ENCODE data around the gene APOL6.
"Not testable (repeated sequence)": the region's sequence is repeated elsewhere in the genome, so short reads cannot be mapped to it uniquely, and the experiment has no call there.

Gene APOL6

GRCh38 chr22:35617137-35617755 is 31.0 kb upstream of the APOL6 start, which contains the start of gene MB:
Gene MB, minus strand, starts transcription at chr22:35617329. Its CDS starts 72 bp downstream, at chr22:35617257.
- DNase-seq (ENCODE audit: low read depth in 1 of 2, low spot score in 1 of 2): no peak

- no peak for DNase-seq (ENCODE audit: low read depth in 1 of 2, low spot score in 1 of 2)
Measured at GRCh38 chr22:35618427-35619223, 29.6 kb upstream of the APOL6 start.

DNA sequence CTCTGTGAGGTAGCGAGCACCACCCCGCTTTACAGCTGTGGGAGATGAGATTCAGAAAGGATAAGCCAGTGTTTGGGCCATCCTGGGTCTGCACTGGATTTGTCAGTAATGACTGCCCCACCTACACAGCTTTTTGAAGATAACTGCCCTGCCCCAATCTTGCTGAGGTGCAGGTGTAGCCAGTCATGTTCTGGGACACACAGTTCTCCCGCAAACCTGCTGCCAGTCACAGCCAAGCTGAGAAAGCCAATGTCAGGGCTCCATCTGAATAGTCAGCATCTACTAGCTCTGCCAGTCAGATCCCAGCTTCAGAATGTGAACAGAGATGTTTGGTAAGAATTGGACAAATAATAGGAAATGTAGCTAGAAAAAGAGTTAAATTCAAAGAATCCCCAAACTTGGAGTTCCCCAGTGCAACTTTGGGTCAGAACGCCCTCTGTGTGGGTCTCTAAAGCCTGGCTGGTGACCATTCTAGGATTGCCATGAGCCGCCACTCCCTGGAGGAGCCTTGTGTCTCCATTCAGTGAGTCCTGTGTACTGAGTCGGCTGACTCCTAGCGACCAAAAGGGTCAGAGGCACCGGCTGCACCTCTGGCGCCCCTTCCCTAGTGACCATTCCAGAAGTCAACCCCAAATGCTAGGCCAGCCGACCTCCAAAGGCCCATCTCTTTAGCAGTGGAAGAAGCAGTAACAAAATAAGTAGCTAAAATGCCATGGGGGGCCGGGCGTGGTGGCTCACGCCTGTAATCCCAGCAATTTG is 28.7 kb upstream of the APOL6 start:
- no peak for DNase-seq (ENCODE audit: low read depth in 1 of 2, low spot score in 1 of 2)

DNA sequence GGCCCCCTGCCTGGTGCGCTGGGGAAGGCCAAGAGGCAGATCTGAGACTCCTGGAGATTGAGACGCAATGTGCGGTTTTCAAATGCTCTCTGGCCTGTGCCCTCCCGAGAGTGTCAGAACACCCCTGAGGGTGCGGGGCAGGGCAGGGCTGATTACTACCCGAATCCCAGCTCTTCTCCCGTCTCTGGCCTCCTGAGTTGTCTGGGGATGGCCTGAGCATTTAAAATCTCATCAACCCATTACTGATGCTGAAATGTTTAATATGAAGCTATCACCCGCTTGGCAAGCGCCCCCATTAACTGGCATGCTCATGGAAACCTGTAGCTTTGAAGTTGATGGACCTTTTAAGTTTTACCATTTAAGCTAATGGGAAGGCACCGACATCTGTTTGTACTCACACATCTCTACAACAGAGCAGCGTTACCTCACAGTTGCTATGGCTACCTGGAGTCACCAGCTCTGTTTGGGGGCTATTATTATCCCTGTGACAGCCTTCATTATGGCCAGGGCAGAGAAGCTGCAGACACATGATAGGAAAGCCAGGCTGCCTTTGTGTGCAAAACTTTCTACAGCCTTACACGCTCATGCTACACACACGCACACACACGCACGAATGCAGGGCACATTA is 27.5 kb upstream of the APOL6 start:
- DNase-seq (ENCODE audit: low read depth in 1 of 2, low spot score in 1 of 2): no peak

DNA sequence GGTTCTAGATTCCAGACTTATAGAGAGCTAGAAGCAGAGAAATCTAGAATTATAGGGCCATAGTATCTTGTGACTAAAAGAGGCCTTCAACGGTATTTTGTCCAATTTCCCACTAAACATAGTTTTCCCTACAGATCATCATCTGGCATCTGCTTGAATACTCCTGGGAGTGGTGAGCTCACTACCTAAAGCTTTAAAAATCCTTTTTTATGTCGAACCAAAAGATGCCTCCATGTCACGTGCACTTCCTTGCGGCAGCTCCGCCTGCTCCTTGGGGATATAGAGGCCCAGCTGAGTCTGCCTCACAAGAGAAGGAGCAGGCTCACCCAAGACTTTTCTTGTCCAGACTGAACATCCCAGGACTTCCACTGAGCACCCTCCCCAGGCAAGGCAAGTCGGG is 26.8 kb upstream of the APOL6 start:
- no peak for DNase-seq (ENCODE audit: low read depth in 1 of 2, low spot score in 1 of 2)

DNA sequence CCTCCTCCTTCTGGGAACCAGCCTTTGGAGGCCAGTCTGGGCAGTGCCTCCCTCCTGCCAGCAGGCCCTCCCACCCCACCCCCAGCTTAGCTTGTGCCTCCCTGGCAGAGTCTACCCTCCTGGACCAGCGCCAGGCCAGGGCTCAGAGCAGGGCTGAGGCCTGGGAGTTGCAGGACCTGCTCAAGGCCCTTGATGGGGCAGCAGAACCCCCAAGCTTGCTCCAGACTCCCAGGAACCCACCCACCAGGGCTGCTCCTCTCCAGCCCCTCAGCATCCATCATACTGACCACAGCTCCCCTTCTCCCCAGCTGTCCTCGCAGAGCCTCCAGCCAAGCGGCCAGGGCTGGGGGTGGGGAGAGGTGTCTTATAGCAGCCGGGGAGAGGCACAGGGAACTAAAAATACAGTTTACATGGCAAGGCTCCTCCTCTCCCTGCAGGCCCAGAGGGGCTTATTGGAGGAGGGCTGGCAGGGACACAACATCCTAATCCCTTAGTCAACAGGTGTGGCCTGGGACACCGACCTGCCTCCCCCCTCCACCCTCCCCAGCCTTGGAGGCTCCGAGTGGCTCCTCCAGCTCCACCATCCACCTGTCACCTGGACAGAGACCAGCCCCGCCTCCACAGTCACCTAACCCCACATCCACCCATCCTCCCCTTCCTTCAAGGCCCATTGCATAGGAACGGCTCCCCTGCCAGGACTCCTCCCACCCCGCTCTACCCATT is 25.9 kb upstream of the APOL6 start:
- no peak for DNase-seq (ENCODE audit: low read depth in 1 of 2, low spot score in 1 of 2)

GRCh38 chr22:35623885-35624284 is 24.4 kb upstream of the APOL6 start:
- not testable (repeated sequence) for DNase-seq (ENCODE audit: low read depth in 1 of 2, low spot score in 1 of 2)

DNA sequence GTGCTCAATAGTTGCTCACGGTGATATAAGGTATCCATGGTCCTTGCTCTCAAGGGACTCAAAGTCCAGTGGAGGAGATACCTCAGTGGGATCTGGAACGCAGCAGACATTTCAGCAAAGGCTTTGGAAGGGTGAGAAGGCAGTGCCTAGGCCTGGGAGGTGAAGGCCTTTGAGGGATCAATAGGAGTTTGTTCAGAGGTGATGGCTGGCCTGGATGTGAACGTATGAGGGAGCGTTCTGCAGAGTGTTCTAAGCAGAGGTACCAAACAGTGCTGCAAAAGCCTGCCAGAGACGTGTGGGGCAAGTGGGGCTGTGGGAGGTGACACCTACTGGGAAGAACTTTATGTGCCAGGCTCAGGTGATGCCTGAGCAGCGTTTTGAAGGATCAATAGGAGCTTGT is 23.7 kb upstream of the APOL6 start:
- DNase-seq (ENCODE audit: low read depth in 1 of 2, low spot score in 1 of 2): no peak

DNA sequence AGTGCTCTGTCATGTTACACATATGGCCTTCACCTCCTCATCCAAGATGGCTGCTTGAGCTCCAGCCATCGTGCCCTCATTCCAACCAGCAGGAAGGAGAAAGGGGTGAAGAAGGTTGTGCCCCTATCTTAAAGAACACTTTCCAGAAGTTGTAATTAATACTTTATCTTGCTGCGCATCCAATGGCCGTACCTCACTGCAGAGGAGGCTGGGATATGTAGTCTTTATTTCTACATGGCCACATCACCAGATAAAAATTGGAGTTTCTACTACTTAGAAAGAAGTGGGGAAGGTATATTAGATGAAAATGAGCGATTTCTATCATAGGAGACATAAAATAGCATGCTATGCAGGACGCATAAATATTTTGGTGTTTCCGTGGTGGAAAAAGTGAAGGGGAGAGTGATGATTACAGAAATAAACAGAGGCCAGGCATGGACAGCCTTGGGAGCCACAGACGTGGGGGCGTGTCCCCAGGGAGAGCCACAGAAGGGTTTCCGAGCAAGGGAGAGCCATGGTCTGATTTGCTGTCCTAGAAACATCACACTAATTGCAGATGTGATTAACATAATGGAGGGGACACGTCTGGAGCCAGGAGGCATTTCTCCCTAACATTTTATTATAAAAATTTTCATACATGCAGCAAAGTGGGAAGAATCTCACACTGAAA is 22.3 kb upstream of the APOL6 start:
- no peak for DNase-seq (ENCODE audit: low read depth in 1 of 2, low spot score in 1 of 2)

DNA sequence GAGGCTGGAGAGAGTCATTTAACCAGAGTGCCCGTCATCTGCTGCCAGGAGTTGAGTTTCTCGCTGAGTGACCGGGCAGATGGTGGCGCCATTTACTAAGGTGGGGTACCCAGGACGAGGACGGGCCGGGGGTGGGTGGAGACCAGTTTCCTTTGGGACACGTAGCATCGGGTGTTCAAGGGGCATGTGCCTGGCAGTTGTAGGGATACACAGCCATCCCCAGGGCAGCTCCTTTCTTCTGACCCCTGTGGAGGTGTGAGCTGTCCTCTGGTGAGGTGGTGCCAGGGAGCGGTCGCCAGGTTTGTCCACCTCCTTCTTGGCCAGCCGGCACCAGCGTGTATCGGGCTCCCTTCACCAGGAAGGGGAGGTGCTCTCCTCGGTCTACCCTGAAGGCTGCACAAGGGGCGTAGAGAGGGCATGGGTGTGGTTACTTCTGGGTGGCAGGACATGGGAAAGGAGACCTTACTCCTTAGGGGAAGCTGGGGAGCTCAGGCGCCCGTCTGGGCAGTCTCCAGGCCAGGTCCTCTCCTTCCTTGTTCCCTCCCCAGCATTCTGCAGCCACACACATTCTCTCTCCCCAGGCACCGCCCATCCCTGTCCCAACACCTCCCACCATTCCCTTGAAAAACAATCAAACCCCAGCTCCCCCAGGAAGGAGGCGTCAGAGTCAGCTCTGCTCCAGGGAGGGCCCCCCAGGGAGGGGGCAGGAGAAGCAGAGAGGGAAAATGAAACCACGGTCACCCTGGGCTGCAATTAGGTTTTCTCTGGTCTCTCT is 20.8 kb upstream of the APOL6 start:
- DNase-seq (ENCODE audit: low read depth in 1 of 2, low spot score in 1 of 2): no peak

DNA sequence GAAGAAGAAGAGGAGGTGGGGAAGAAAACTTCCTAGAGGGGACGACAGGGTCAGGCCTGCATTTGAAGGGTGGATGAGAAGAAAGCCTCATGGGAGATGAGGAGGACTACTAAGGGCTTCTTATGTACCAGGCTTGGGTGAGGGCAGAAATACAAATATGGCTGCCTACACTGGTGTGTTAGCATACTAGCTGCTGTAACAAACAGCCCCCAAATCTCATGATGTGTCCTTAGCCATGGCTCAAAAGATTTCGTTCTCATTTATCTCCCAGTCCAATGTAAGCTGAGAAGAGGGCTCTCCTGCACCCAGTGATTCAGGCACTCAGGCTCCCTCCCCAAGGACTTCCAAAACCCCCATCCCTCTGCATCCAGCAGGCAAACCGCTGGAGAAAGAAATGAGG is 19.5 kb upstream of the APOL6 start:
- DNase-seq (ENCODE audit: low read depth in 1 of 2, low spot score in 1 of 2): no peak

- no peak for DNase-seq (ENCODE audit: low read depth in 1 of 2, low spot score in 1 of 2)
Measured at GRCh38 chr22:35629406-35630216, 18.6 kb upstream of the APOL6 start.

DNA sequence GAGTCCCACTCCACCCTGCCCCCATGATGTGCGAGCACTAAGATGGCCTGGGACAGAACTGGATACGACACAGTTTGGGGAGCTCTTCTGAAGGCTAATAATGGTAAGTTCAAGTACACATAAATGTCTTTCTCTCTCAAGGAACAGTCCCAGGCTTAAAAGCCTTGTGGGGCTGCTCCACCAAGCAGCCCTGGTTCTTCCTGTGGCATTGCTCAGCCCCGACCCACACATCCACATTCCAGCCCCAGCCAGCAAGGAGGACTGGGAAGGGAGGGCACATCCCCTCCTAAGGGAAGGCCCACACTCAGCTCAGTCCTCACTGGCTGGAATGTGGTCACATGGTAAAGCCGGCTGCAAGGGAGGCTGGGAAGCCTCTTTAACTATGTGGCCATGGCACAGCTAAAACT is 17.9 kb upstream of the APOL6 start:
- DNase-seq (ENCODE audit: low read depth in 1 of 2, low spot score in 1 of 2): no peak

GRCh38 chr22:35630891-35631290 is 17.4 kb upstream of the APOL6 start:
- DNase-seq (ENCODE audit: low read depth in 1 of 2, low spot score in 1 of 2): no peak

GRCh38 chr22:35631597-35631996 is 16.6 kb upstream of the APOL6 start:
- no peak for DNase-seq (ENCODE audit: low read depth in 1 of 2, low spot score in 1 of 2)

DNA sequence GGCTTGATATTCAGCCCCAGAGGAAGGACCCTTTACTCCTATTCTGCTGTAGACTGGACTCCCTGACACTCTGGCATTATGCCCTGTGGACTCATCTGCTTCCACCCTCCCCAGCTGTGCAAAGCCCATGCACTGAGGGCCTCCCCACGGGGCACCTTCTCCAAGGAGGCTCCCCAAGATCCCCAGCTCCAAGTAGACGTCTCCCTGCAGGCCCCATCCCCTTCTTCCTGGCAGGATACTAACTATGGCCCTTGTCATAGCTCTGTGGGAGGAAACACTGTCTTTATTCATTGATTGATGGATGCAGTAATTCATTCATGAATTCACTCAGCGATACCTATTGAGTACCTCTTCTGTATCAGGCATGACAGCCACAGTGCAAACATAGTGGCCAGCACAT is 15.3 kb upstream of the APOL6 start:
- DNase-seq (ENCODE audit: low read depth in 1 of 2, low spot score in 1 of 2): no peak

GRCh38 chr22:35633520-35633919 is 14.7 kb upstream of the APOL6 start:
- no peak for DNase-seq (ENCODE audit: low read depth in 1 of 2, low spot score in 1 of 2)

- DNase-seq (ENCODE audit: low read depth in 1 of 2, low spot score in 1 of 2): no peak
Measured at GRCh38 chr22:35634015-35634414, 14.2 kb upstream of the APOL6 start.

Data from activated T-helper 1 cell treated with anti-CD3 and anti-CD28 coated beads, Interleukin-2, amount 50 U/mL, for 16 hours (primary cell).